HFFc6 (cell line): Measurements from ENCODE around the gene RNF225. TPM values are rescaled to one million over a fixed set of nuclear protein-coding genes. Genes with fewer than 3 reads are reported as not detected.

Experiments used
- DNase-seq: peaks from one replicate; pipeline ENCODE4 v3.0.0-alpha.2; 2018
- H3K27ac Mint-ChIP-seq: 2 replicates; pipeline ENCODE4 v1.8.0; 2020; ENCODE audit warnings: mild to moderate bottlenecking, mixed read lengths
- H3K27me3 Mint-ChIP-seq: 2 replicates; pipeline ENCODE4 v1.8.0; 2021; ENCODE audit warnings: mild to moderate bottlenecking, moderate library complexity, mixed read lengths; ENCODE audit not compliant: insufficient read depth
- H3K36me3 Mint-ChIP-seq: 2 replicates; pipeline ENCODE4 v1.8.0; 2021; ENCODE audit warnings: low read depth, mixed read lengths
- H3K4me1 Mint-ChIP-seq: 2 replicates; pipeline ENCODE4 v1.8.0; 2020; ENCODE audit warnings: low read depth, mixed read lengths
- H3K4me3 Mint-ChIP-seq: 2 replicates; pipeline ENCODE4 v1.8.0; 2020; ENCODE audit warnings: mild to moderate bottlenecking, moderate library complexity, mixed read lengths
- H3K9me3 Mint-ChIP-seq: 2 replicates; pipeline ENCODE4 v1.8.0; 2020; ENCODE audit warnings: mild to moderate bottlenecking, mixed read lengths
- total RNA-seq, 6 experiments: library from RNA; stranded (reverse); fragmentation: NEBNext Ultra II Directional; extraction: Animal tissue kit (Norgen Biotek cat#: 25700); gene quantifications; 2 replicates in 1 of 6; 3 replicates in 5 of 6; pipeline ENCODE4 v1.2.3, GENCODE V29; 2021
- TF ChIP-seq, protein P1 (sequence below): fragments of 200-600 bp; sonication (generic); IDR thresholded peaks from 2 replicates; pipeline ENCODE4 v1.5.0; 2021; ENCODE audit warnings: antibody characterized with exemption, mild to moderate bottlenecking

RNF225 gene
- total RNA-seq, 6 experiments from 2014 or later, result 0.26 to 0.39 TPM; not detected in 4

DNA sequence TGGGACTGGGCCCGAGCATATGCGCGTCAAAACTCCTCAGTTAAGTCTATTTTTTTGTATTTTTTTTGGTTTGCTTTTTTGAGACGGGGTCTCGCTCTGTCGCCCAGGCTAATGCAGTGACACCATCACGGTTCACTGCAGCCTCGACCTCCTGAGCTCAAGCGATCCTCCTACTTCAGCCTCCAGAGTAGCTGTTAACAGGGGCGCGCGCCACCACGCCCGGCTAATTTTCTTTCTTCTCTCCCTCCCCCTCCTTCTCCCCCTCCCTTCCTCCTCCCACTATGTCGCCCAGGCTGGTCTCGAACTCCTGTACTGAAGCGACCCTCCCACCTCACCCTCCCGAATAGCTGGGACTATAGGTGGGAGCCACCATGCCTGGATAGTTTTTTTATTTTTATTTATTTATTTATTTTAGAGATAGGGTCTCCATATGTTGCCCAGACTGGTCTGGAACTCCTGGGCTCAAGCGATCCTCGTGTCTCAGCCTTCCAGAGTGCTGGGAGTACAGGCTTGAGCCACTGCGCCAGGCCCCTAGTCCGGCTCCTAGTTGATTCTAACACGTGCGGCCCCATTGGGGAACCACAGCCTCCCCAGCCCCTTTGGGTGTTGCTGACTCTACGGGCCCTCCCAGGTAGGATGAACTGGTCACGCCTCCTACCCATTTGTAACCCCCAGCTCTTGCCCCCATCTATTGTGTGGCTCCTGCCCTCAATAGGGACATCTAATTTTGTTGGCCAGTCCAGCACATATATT is 13.8 kb upstream of the RNF225 start:
- no peaks in the 10 kb centered on the region for H3K9me3 Mint-ChIP-seq
- H3K4me1 Mint-ChIP-seq, result peaks cover 29% of the 10 kb centered on the region
- TF ChIP-seq, protein P1, sequence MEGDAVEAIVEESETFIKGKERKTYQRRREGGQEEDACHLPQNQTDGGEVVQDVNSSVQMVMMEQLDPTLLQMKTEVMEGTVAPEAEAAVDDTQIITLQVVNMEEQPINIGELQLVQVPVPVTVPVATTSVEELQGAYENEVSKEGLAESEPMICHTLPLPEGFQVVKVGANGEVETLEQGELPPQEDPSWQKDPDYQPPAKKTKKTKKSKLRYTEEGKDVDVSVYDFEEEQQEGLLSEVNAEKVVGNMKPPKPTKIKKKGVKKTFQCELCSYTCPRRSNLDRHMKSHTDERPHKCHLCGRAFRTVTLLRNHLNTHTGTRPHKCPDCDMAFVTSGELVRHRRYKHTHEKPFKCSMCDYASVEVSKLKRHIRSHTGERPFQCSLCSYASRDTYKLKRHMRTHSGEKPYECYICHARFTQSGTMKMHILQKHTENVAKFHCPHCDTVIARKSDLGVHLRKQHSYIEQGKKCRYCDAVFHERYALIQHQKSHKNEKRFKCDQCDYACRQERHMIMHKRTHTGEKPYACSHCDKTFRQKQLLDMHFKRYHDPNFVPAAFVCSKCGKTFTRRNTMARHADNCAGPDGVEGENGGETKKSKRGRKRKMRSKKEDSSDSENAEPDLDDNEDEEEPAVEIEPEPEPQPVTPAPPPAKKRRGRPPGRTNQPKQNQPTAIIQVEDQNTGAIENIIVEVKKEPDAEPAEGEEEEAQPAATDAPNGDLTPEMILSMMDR, result no peak
- H3K36me3 Mint-ChIP-seq, result no peaks in the 10 kb centered on the region
- H3K27ac Mint-ChIP-seq, result peak overlapping the region; percentile 92
- no peaks in the 10 kb centered on the region; the same call in 1 of the 2 replicates for H3K27me3 Mint-ChIP-seq
- DNase-seq, result no peak
- peak overlapping the region; percentile 96 for H3K4me3 Mint-ChIP-seq

GRCh38 chr19:58382997-58383603 is 12.4 kb upstream of the RNF225 start:
- Mint-ChIP-seq H3K4me3 (no peak overlapping the region), H3K9me3 (no peaks in the 10 kb centered on the region), H3K27me3 (peaks cover 9% of the 10 kb centered on the region), H3K36me3 (peaks cover 10% of the 10 kb centered on the region), H3K27ac (no peak overlapping the region; the same call in 1 of the 2 replicates), H3K4me1 (peaks cover 34% of the 10 kb centered on the region)
- TF ChIP-seq, protein P1, result no peak
- no peak for DNase-seq

GRCh38 chr19:58385313-58385890 is 10.1 kb upstream of the RNF225 start:
- H3K36me3 Mint-ChIP-seq, result peaks cover 25% of the 10 kb centered on the region
- peak overlapping the region; percentile 99 for H3K4me3 Mint-ChIP-seq
- no peaks in the 10 kb centered on the region for H3K9me3 Mint-ChIP-seq
- TF ChIP-seq, protein P1, result no peak
- H3K27me3 Mint-ChIP-seq, result peaks cover 9% of the 10 kb centered on the region
- H3K4me1 Mint-ChIP-seq, result peaks cover 36% of the 10 kb centered on the region
- no peak for DNase-seq
- H3K27ac Mint-ChIP-seq, result peak overlapping the region; percentile 97

GRCh38 chr19:58385891-58386575 is 9.4 kb upstream of the RNF225 start:
- TF ChIP-seq, protein P1, result no peak
- Mint-ChIP-seq H3K27me3 (peaks cover 9% of the 10 kb centered on the region), H3K4me1 (peaks cover 35% of the 10 kb centered on the region), H3K27ac (peak overlapping the region; percentile 97), H3K4me3 (peak overlapping the region; percentile 99), H3K9me3 (no peaks in the 10 kb centered on the region), H3K36me3 (peaks cover 30% of the 10 kb centered on the region)
- DNase-seq, result no peak

- Mint-ChIP-seq H3K4me1 (peaks cover 35% of the 10 kb centered on the region), H3K27me3 (peaks cover 9% of the 10 kb centered on the region), H3K9me3 (no peaks in the 10 kb centered on the region), H3K36me3 (peaks cover 30% of the 10 kb centered on the region), H3K27ac (peak within 1 kb of the TSS; percentile 97), H3K4me3 (peak within 1 kb of the TSS; percentile 99)
- peak; percentile 99 for DNase-seq
- TF ChIP-seq, protein P1, result 0 out of 2 replicates have a peak, but pooled peaks have one; percentile 5
Observed at GRCh38 chr19:58386576-58387337, 8.7 kb upstream of the RNF225 start, which contains the start of gene RPS5. Gene RPS5, plus strand, starts transcription at chr19:58387269. Its CDS starts 869 bp downstream, at chr19:58388138.
